Posterior vena cava (tissue), 2 donors: ENCODE results near the gene CDK11A. TPM values are rescaled to one million over a fixed set of nuclear protein-coding genes. Genes with fewer than 3 reads are reported as not detected.
"Not testable (repeated sequence)": the region's sequence is repeated elsewhere in the genome, so short reads cannot be mapped to it uniquely, and the experiment has no call there.

ENCODE experiments used
- DNase-seq: peaks from one replicate; pipeline ENCODE4 v3.0.0-alpha.2; 2020; ENCODE audit warnings: low spot score
- intact Hi-C, 2 donors: fragments of 100-400 bp; cut with DNase I; formaldehyde crosslinking; loops; one replicate each; pipeline versions ENCODE4 v1.14.1 to v1.14.2; 2022 to 2023
- total RNA-seq, 2 donors: library from RNA; stranded (reverse); fragmentation: NEBNext Ultra II Directional; extraction: Animal tissue kit (Norgen Biotek cat#: 25700); gene quantifications; one replicate each; pipeline ENCODE4 v1.2.1, GENCODE V29; 2021
- donor health status: DM: yes; HTN: yes; CAD: no.
- donor health status: DM: yes; HTN: yes; CAD: no.

CDK11A gene
- total RNA-seq, 2 donors from 2014 or later: 29.2 to 37.7 TPM

- DNase-seq, intact Hi-C loops: not testable (repeated sequence)
Measured at GRCh38 chr1:1729116-1729816, 5.1 kb upstream of the CDK11A start.

DNA sequence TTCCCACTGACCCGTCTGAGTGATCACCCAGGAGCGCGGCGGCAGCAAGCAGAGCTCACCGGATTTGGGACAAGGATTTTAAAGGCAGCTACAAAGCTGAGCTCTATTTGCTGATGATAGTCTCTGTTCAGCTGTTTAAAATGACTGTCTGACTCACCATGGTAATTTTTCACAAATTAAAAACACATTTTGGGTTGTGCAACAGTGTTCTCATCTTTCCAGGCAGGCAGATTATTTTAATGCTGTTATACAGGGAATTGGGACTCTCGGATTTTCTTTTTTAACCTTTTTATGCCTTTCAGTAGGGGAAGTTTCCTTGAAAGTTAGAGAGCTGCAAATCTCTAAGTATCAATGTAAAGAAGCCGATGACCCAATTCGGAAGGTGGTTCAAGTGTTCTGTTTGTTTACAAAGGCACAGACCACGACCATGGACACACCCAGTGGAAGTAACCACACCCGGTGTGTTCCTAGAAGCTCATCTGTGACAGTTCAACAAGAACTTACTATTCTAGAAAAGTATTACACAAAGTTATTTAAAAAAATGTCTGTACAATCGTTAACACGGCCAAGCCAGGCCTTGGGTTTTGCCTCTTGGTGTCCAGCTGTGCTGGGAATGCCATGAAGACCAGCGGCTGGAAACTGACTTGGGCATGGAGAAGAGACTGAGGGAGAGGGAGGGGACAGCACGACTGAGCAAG lies 4.3 kb upstream of the CDK11A start:
- DNase-seq, intact Hi-C loops: not testable (repeated sequence)

- intact Hi-C loops, DNase-seq: not testable (repeated sequence)
Measured at GRCh38 chr1:1727131-1727651, 3.0 kb upstream of the CDK11A start.

GRCh38 chr1:1726088-1726487 lies 1.9 kb upstream of the CDK11A start:
- intact Hi-C loops, DNase-seq: not testable (repeated sequence)

DNA sequence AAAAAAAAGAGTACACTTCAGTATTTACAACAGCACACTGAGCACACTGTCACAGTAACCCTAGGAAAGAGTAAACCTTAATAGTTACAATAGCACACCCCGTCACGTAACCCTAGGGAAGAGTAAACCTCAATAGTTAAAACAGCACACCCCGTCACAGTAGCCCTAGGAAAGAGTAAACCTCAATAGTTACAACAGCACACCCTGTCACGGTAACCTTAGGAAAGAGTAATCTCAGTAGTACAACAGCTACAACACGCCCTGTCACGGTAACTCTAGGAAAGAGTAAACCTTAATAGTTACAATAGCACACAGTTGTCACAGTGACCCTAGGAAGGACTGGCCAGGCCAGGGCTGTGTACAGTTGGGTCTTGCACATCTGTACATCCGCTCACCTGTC lies 3.0 kb downstream of the CDK11A start:
- DNase-seq: no peak

DNA sequence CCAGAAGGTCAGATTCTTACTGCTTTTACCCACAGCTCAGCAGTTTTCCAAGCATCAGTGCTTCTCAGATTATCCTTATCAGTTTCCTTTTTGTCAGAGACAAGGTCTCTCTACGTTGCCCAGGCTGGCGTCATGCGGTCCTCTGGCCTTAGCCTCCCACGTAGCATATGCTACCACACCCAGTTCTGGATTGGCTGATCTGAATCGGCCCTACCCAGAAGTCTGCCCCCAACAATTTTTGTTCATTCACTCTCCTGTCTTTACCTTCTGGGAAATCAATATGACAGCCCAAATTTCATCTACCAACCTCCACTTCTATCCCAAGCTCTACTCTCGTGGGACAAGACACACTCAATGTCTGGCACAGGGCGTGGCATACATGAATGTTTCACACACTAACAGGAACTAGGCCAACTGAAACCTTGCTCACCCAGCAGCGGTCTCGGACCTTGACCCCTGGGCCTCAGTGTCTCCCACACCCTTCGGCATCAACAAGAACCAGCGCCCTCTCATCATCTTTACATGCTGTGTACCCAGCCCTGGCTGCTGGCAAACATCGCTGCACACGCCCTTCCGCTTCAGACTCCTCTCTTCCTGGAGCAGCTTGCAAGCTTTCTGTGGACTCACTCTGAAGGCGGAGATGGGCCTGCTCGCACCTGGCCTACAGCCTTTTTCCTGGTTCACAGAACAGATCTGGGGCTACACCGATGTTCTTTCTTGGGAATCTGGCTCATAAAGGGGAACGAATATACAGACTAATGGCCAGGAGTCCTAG lies 8.9 kb downstream of the CDK11A start:
- intact Hi-C loops, DNase-seq: not testable (repeated sequence)

More for the DNA sequence above, 3.0 kb downstream of the CDK11A start:
- intact Hi-C loops: no loop called here

DNA sequence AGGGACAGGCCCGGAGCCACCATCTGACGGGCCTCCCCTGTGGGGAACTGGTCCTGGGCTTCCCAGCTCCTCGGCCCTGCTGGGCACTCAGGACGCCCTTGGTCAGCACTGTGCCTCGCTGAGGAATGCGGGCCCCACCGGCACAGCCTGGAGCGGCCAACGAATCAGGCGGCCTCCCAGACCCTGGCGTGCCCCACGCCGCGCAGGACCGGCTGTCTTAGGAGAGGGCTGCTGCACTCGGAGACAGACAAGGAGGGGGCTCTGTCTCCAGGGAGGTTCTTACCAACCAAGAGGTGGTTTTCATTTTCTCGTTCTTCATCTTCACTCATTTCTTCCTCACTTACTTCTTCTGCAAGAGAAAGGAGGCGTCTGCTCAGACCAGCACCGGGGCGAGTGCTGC lies 16.3 kb downstream of the CDK11A start:
- not testable (repeated sequence) for DNase-seq

DNA sequence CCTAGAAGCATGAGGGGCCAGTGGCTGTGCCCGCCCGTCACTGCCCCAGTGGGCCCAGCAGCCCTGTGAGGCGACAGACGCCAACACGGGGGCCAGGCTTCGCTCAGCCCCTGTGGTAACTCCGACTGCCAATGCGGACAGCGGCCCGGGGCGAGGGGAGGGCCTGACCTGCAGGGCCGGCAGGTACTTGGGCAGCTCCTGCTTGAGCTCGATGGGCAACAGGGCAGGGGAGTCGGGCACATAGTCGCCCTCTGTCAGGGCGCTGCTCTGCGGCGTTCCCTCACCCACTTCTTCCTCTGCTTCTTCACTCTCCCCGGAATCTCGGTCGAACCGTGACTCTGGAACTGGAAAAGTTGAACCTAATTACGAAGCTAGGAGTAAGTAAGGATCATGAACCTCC lies 16.9 kb downstream of the CDK11A start:
- intact Hi-C loops, DNase-seq: not testable (repeated sequence)

More for the DNA sequence above, 16.3 kb downstream of the CDK11A start:
- intact Hi-C loops: not testable (repeated sequence)

GRCh38 chr1:1705623-1706022 lies 18.5 kb downstream of the CDK11A start:
- intact Hi-C loops, DNase-seq: not testable (repeated sequence)

- intact Hi-C loops, DNase-seq: not testable (repeated sequence)
Measured at GRCh38 chr1:1704284-1704957, 19.7 kb downstream of the CDK11A start.

DNA sequence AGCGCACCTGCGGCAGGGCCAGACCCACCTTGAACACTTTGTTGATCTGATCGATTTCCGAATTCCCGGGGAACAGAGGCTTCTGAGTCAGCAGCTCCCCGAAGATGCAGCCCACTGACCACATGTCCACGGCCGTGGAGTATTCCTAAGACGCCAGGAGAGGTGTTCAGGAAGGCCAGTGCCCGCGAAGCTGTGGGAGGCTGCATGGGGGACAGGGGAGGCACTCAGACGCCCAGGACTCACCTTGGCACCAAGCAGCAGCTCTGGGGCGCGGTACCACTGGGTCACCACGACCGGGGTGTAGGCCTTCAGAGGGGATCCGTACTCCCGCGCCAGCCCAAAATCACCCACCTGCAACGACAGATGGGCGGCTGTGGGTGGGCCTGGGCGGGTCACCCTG lies 20.4 kb downstream of the CDK11A start:
- no peak for DNase-seq
- intact Hi-C loops: no loop called here

DNA sequence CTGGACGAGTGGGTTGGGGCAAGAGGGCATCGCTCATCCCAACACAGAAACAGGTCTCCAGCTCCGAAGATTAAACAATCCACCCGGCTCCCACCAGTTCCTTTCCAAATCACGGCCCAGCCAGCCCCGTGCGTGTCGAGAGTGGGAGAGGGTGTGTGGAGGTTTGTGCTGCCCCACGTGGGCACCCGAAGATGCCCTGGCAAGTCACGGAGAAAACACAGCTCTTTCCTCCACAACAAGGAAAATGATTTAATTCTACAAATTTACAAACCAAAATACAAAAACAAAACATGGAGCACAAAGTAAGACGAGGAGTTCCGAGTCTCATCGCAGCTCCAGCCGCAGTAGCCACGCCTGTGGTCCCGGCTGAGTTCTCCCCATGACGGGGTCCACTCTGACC lies 21.7 kb downstream of the CDK11A start:
- DNase-seq, intact Hi-C loops: not testable (repeated sequence)

DNA sequence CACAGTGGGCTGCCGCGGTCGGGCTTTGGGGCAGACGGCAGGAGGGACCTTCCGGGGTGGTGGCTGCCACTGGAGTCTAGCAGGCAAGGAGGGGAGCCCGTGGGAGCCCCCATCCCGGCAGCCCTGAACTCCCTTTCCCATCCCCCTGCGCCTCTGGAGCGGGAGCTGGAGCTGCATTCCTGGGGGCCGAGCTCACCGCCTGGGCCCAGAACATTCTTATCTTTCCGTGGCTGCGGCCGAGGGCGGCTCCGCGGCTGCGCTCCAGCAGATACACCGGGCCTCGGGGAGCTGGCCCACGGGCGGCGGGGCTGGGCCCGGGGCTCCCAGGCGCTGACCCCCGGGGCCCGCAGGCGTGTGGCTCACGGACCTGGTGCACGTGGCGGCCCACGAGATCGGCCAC lies 23.6 kb downstream of the CDK11A start:
- DNase-seq, intact Hi-C loops: not testable (repeated sequence)

GRCh38 chr1:1700067-1700466 lies 24.1 kb downstream of the CDK11A start:
- intact Hi-C loops, DNase-seq: not testable (repeated sequence)

DNA sequence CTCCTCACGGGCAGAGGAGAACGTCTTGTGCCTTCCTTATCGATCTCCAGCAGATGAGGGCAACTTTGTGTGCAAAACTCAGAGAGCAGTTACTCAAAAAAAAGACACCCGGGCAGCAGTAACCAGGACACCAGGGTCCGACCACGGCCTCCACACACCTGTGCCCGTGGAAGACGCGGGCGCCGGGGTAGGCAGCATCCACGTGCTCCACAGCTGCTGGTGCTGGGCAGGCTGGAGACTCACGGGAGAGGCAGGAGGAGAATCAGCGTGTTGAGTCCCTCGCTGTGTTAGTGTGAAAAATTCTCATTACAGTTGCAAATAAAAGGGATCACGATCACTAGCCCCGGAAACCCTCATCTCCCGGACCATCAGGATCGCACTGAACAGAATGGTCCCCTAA lies 25.1 kb downstream of the CDK11A start:
- intact Hi-C loops, DNase-seq: not testable (repeated sequence)

GRCh38 chr1:1697358-1698183 lies 26.6 kb downstream of the CDK11A start:
- intact Hi-C loops, DNase-seq: not testable (repeated sequence)

DNA sequence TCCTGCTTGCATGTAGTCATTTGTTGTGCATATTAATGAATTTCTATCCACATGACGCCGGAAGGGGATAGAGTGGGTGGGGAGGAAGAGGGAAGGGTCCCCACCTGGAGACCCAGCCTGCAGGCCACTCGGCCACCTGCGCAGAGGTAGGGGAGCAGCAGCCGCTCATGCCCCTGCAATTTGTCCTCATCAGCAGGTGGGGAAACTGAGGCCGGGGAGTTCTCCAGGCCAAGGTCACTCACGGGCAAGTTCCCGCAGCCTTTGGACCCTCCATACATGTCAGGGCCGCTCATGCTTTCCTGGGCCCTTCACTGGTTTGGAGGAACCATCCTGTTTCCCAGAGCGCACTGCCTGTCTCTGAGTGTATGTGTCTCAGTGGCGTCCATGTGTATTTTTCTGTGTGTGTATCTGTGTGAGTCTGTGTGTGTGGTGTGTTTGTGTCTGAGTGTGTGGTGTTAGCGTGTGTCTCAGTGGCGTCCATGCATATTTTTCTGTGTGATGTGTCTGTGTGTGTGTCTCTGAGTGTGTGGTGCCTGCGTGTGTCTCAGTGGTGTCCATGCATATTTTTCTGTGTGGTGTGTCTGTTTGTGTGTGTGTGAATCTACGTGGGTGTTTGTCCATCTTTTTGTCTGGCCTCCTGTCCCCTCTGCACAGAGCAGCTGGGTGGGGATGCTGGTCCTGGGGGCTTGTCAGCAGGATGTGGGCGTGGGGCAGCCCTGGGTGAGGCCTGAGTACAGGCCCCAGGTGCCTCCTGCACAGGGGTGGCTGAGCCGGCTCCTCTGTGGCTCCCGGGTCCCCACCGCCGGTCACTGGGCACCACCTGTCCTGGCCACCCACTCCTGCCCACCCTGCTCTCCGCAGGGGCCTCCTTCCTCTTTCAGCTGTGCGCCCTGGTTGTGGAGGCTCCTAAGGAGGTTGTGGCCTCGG lies 27.5 kb downstream of the CDK11A start:
- intact Hi-C loops, DNase-seq: not testable (repeated sequence)
